Activated T-cell treated with anti-CD3 and anti-CD28 coated beads, Interleukin-2, amount 50 U/mL, for 1 hour (primary cell): ENCODE measurements around the gene TENT4A.
A peak's percentile ranks its signal among the peaks of the same experiment; 100 is the strongest.
"Not testable (repeated sequence)": the region's sequence is repeated elsewhere in the genome, so short reads cannot be mapped to it uniquely, and the experiment has no call there.

ENCODE experiments used
- DNase-seq: peaks from one replicate; pipeline ENCODE4 v3.0.0-alpha.2; 2020

Gene TENT4A

GRCh38 chr5:6755519-6755918, 42.3 kb downstream of the TENT4A start:
- DNase-seq, result no peak

- no peak for DNase-seq
Measured at GRCh38 chr5:6755941-6756340, 42.7 kb downstream of the TENT4A start.

GRCh38 chr5:6757414-6757969, 44.3 kb downstream of the TENT4A start:
- DNase-seq, result no peak

GRCh38 chr5:6758236-6758635, 45.0 kb downstream of the TENT4A start:
- DNase-seq, result no peak

- no peak for DNase-seq
Measured at GRCh38 chr5:6758706-6759105, 45.5 kb downstream of the TENT4A start.

GRCh38 chr5:6759401-6759800, 46.2 kb downstream of the TENT4A start:
- no peak for DNase-seq

- DNase-seq, result no peak
Measured at GRCh38 chr5:6759983-6760382, 46.8 kb downstream of the TENT4A start.

- no peak for DNase-seq
Measured at GRCh38 chr5:6760686-6761085, 47.5 kb downstream of the TENT4A start.

GRCh38 chr5:6761333-6761732, 48.1 kb downstream of the TENT4A start:
- no peak for DNase-seq

- DNase-seq, result no peak
Measured at GRCh38 chr5:6762116-6762515, 48.9 kb downstream of the TENT4A start.

- DNase-seq, result no peak
Measured at GRCh38 chr5:6762697-6763096, 49.5 kb downstream of the TENT4A start.

- no peak for DNase-seq
Measured at GRCh38 chr5:6763191-6763590, 50.0 kb downstream of the TENT4A start.

- peak; percentile 60 for DNase-seq
Measured at GRCh38 chr5:6765612-6766525, 52.6 kb downstream of the TENT4A start.

- DNase-seq, result no peak
Measured at GRCh38 chr5:6766604-6767093, 53.4 kb downstream of the TENT4A start.

GRCh38 chr5:6767481-6768063, 54.3 kb downstream of the TENT4A start:
- no peak for DNase-seq

GRCh38 chr5:6768590-6769230, 55.5 kb downstream of the TENT4A start:
- no peak for DNase-seq

- no peak for DNase-seq
Measured at GRCh38 chr5:6770826-6771607, 57.8 kb downstream of the TENT4A start.

- no peak for DNase-seq
Measured at GRCh38 chr5:6772886-6773285, 59.7 kb downstream of the TENT4A start.

- no peak for DNase-seq
Measured at GRCh38 chr5:6773342-6774035, 60.3 kb downstream of the TENT4A start.

- not testable (repeated sequence) for DNase-seq
Measured at GRCh38 chr5:6774207-6774606, 61.0 kb downstream of the TENT4A start.

GRCh38 chr5:6774721-6775204, 61.5 kb downstream of the TENT4A start:
- DNase-seq, result no peak

GRCh38 chr5:6775571-6775970, 62.3 kb downstream of the TENT4A start:
- no peak for DNase-seq
